IPS-11a (cell line): ENCODE measurements around the gene RBM33.

ENCODE experiments used
- H3K4me3 ChIP-seq: one replicate; pipeline ENCODE4 v1.5.1; 2013; ENCODE audit warnings: low read depth, low read length, control low read depth

RBM33 gene

DNA sequence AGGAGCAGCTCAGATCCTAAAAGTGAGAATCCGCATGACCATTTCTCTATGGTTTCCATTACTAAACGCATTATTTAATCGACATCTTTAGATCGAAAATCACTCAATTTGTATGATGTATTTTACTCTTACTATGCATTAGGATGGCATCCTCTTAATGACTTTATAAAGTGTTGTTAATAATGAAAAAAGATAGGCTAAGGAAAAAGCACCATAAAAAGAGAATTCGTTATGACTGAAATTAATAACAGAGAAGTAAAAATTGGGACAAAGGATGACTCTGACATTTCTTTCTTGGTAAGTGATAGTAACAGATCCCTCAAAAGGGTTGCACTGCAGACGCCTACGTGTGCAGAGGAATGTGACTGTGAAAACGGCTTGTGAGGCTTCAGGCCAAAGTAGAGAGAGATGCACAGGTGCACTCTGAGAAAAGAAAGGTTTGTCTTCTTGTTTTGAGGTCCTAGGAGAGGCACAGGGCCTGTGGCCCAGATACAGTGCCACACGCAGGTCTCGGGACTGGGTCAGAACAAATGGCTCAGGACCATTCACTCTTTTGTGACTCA is 23.0 kb upstream of the RBM33 start:
- H3K4me3 ChIP-seq, result no peak overlapping the region

DNA sequence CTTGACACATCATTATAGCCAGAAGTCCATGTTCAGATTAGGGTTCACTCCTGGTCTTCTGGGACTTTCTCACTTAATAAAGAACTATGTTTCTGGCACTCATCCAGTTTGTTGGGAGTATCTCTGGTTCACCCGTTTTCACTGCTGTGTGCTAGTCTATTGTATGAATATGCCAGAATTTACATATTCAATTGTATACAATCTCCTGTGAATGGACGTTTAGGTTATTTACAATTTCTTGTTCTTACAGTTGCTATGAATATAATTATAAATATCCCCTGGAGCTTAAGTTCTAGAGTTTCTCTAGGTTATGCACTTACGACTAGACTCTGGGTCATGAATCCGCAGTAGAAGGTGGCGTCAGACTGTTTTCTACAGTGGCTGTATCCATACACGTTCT is 20.0 kb upstream of the RBM33 start:
- H3K4me3 ChIP-seq, result no peak overlapping the region

DNA sequence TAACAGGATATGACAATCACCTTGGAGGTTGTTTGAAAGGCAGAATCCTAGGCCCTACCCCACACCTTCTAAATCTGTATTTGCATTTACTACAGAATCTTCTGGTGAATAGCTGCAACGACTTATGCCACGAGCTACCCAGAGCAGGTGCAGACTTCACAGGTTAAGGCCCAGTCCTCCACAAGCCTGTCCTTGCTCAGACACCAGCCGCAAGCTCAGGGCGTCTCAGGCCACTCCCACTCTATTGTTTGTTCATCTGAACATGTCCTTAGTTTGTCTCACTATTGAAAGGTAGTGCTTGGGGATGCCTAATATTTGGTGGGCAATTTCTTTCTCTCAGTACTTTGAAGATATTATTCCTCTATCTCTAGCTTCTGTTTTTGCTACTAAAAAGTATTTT is 18.9 kb upstream of the RBM33 start:
- H3K4me3 ChIP-seq, result no peak overlapping the region

DNA sequence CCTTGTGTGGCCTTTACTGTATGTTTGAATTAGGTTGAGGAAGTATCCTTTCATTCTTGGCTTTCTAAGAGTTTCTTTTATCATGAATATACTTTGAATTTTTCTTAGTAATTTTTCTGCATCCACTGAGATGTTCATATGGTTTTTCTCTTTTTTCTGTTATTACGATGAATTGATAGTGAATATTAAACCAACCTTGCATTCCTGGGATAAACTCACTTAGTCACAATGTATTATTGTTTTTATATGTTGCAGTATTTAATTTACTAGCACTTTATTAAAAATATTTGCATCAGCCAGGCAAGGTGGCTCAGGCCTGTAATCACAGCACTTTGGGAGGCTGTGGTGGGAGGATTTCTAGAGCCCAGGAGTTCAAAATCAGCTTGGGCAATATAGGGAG is 15.3 kb upstream of the RBM33 start:
- no peak overlapping the region for H3K4me3 ChIP-seq

DNA sequence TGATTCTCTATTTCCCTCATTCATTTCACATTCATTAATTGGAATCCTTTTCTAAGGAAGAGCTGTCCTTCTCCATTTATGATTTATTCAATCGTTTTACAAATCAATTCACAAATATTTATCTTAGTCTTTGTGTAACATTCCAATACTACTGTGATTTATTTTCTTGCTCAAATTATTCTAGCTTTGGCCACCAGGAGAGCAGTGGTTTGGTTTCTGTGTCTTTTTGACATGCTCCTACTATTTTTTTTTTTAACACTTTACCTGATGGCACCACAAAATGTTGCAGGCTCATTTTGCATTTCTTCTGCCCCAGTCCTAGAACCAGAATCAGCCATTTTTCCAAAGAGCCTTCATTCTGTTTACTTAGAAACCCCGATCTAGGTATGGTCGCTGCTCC is 13.3 kb upstream of the RBM33 start:
- no peak overlapping the region for H3K4me3 ChIP-seq

DNA sequence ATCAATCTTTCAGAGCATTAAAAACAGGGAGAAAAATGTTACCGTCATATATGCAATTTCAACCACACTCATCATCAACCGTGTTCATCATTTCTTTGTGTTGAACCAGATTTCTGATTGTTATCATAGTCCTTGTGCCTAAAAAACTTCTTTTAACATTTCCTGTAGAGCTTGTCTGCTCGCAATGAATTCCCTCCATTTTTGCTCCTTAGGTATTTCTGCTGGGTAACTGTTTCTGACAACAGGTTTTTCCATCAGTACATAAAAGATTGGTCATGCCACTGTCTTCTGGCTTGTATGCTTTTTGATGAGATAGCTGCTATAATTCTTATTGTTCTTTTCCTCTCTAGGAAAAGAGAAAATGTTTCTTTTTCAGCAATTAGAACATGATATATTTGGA is 8.6 kb upstream of the RBM33 start:
- H3K4me3 ChIP-seq, result no peak overlapping the region

DNA sequence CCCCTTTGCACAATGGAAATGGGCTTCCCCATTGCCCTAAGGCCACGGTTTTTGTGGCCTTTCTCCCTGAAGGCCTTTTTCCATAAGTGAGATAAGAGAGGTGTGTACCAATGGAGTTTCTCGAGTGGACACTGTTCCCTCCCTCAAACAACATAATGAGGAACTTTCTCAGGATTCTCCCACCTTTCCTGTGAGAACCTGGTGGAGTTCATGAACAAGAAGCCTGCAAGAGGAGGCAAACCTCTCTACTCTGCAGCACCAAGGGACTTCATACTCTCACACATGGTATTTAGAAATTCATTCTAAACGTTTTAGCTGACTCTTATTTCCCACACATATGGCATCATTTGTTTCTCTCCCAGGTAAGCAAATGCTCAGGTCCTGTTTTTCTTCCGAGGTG is 7.3 kb upstream of the RBM33 start:
- no peak overlapping the region for H3K4me3 ChIP-seq

DNA sequence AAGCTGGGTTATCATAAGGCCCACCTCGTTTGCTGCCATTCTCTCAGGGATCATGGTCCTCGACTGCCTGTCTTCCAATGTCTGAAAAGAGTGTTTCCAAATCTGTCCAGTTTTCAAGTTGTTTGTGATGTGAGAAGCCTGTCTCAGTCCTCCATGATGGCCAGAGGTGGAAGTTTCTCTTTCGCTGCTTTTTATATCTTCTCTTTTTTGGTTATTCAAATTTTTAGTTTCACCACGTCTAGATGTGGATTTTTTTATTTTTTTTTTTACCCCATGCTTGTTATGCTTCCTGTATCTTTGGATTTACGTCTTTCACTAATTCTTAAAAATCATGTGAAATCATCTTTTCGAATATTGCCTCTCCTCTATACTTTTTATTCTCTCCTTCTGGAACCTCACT is 6.1 kb upstream of the RBM33 start:
- no peak overlapping the region for H3K4me3 ChIP-seq

DNA sequence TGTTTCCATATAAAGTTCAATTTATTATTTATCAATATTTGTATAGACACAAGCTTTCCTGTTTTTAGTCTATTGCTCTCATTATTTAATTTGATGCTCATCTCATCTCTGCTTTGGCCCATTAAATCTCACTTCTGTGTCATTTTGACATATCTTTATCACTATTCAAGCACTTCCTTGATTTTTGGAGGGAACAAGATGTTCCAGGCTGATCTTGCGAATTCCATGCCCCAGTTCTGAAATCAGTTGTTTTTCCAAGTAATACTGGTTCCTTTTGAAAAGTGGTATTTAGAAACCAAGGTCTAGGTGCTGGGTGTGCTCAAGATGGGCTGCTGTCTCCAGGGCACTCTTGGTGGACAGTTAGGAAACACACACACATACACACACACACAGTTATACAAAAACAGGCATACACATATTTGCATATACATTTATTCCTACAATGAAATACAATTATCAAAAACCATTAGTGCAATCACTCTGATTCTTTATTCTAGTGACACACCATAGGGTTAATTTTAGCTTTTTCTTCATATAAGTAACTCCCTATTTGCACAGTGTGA is 4.4 kb upstream of the RBM33 start:
- no peak overlapping the region for H3K4me3 ChIP-seq

DNA sequence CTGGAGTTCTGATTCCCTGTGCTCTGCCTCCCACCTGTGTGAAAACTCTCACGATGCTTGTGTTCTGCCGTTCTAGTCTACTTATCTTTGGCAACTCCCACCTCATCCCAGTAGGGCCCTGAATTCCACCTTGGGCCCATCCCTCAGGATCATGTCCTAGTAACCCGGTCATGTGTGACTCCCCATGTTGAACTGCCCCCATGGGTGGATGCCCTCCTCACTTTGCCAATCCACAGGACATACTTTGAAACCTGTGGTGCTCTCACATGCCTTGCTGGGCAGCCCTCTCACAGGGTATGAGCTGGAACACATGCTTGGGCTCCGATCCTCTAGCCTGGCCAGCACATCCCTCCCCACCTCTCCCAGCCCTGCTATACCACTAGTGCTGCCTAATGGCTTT is 3.8 kb upstream of the RBM33 start:
- no peak overlapping the region for H3K4me3 ChIP-seq

DNA sequence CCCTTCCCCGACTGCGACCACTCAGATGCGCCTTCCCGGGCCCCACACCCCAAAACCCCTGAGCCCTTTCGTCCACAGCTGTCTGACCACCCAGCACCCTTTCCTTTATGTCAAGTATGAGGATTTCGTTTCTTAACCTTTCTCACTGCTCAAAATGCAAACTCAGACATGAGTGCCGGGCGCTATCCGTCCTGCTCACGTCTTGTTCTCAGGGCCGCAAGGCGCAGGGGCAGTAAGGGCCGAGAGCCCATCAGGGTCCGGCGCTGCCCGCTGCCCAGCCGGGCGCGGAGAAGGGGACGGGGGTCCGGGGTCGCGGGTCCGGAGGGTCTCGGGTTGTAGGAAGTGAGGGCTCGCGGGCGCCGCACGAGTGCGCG is 670 bp upstream of the RBM33 start:
- peak overlapping the region; percentile 87 for H3K4me3 ChIP-seq

DNA sequence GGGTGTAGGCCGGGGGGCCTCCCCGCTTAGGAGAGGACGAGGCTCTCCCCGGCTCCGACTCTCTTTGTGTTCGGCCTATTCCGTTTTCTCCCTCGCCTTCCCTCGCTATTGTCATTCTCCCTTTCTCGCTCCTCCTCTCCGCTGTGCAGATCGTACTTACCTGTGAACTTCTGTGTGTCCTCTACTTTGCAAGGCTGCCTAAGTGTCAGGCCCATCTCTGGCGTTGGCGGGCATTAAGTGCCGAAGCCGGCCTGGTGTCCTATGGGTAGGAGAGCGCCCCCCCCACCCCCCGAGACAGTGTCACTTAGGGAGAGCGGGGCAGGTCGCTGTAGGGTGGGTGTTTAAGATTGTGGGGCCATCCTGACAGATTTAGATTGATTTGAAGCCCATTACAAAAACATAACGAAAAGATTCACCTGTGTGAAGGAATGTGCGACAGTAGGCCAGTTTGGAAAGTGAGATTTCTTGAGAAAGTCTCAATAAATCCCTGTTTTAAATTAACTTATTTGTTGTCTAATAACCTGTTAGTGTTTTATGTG is 579 bp downstream of the RBM33 start:
- peak overlapping the region; percentile 87 for H3K4me3 ChIP-seq

DNA sequence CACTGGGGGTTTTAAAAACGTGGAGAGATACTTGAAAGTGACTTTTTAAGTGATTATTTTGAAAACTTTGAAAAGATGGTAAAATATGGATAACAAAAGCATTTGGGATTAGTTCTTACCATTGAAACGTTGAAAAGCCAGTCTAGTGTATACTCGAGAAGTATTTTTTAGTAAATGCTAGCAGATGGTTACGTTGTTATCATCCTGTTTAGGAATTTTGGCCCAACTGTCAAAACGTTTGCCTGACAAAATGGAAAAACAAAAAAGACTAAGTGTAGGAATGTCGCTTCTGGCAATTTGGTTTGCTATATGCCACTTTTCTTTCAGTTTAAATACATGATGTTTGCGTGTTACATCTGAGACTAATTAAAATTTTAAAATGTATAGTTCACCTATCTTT is 1.2 kb downstream of the RBM33 start:
- peak overlapping the region; percentile 87 for H3K4me3 ChIP-seq

DNA sequence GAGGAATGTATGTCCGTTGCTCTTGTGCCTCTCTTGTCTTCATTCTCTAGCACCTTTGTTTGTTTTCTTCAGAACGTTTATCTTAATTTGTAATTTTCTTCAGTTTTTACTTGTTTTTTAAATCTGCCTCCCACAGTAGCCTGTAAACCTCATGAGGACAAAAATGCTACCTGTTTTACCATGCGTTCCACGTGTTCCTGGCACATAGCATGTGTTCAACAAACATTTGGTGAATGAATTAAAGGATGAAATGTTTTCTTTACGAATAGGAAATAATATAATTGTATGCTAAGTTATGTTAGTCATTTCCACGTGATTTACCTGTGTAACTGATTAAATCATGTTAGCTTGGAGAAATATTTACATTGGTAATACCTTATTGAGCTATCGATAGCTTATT is 2.2 kb downstream of the RBM33 start:
- H3K4me3 ChIP-seq, result no peak overlapping the region

DNA sequence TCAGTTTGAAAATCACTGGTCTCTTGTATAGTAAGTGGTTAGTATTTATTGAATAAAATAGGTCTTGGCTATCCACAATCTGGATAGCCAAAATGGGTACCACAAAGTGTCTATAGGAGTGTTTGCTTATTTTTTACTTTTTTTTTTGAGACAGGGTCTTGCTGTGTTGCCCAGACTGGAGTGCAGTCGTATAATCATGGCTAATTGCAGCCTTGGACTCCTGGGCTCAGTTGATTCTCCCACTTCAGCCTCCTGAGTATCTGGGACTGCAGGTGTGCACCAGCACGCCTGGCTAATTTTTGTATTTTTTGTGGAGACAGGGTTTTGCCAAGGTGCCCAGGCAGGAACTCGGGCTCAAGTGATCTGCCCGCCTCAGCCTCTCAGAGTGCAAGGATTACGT is 2.8 kb downstream of the RBM33 start:
- H3K4me3 ChIP-seq, result no peak overlapping the region

DNA sequence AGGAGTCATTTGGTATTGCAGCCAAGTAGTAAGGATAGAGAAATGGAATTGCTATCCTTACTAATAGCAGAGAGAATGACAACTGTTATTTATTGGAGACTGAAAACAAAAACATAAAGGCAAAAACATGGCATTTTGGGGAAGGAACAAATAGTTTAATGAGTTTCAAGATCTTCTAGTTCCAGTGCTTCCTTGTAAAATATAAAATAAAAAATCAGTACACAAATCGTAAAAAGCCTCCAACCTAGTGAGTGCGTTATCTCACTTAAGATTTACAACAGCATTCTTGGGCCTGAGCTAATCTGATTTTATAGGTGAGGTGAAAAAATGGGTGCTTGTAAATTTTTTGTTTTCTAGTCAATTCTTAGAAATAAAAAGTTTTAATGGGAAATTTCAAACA is 3.3 kb downstream of the RBM33 start:
- no peak overlapping the region for H3K4me3 ChIP-seq

DNA sequence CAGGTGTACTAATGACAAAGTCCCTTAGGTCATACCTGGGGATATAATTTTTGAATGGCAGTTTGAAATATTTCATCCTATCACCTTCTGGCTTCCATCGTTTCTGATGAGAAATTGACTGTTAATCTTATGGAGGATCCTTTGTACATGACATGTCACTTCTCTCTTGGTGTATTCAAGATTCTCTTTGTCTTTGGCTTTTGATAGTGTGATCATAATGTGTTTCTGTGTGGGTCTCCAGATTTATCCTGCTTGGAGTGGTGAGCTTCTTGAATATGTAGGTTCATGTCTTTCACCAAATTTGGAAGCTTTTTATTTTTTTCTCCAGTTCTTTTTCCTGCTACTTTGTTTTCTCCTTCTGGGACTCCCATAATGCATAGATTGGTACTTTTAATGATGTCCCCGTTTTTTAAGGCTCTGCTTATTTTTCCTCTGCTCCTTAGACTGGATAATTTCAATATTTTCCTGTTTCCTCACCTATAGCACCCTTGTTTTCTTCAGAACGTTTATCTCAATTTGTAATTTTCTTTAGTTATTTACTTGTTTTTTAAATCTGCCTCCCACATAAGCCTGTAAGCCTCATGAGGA is 4.4 kb downstream of the RBM33 start:
- H3K4me3 ChIP-seq, result no peak overlapping the region

DNA sequence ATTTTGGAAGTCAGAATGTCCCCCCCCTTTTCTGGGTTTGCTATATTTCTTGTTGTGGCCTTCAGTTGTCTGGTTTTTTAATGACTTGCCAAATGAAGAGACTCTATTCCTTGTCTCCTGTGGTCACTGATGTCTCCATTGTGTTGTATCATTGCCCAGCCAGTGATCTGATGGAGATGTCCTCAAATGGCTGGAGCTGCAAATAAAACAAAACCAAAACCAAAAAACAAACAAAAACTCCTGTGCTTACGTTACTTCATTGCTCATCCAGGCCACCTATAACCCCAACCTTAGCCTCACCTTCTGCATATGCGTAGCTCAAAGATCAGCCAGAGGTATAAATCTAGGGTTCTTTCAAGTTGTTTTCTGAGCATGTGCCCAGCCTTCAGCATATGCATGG is 5.1 kb downstream of the RBM33 start:
- H3K4me3 ChIP-seq, result no peak overlapping the region

DNA sequence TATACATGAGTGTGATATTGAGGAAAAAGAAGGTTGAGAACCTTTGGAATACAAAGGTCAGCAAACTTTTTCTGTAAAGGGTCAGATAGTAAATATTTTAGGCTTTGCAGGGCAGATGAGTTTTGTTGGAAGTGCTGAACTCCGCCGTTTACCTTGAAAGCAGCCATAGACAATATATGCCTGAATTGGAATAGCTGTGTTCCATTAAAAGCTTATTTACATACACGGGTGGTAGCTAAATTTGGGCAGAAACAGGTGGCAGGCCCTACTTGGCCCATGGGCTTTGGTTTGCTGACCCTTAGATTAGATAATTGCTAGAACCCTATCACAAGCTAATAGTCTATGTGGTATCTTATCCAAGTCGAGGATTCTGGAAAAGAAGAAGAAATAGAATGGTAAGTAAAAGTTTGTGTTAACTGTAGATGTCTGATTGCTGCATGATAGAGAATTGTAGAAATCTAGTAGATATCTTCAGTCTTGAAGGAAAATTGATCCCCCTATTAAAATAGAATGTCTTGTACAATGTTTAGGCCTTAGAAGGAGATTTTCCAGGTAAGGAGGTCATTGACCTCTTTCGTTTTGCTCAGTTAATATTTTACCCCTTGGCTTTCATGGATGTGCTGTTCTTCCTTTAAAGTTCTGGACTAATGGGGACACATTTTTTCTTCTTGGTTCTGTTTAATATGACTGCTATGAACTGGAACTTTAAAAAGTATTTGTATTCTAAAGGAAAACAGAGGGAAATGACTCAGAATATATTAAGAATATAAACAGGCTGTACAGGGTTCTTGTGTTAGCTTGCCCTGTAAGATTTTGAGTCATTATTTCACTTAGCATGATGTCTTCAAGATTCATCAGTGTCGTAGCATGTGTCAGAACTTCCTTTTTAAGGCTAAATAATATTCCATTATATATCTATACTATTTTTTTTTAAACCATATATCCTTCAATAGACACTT is 8.0 kb downstream of the RBM33 start:
- H3K4me3 ChIP-seq, result no peak overlapping the region

DNA sequence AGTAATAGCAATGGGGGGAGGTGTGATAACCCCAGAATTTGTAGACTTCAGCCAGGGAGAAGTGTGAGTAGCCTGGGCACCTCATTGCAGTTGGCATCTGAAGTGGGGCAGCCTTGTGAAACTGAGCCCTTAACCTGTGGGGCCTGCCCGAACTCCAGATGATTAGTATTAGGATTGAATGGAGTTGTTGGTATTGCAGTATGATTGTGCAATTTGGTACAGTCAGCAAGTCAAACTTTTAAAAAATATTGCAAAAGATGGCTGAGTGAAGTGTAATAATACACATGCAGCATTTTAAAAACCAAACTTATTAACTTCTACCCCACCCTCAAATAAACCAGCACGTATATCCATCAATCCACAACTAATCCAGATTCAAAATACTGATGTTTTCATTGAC is 9.3 kb downstream of the RBM33 start:
- H3K4me3 ChIP-seq, result no peak overlapping the region

DNA sequence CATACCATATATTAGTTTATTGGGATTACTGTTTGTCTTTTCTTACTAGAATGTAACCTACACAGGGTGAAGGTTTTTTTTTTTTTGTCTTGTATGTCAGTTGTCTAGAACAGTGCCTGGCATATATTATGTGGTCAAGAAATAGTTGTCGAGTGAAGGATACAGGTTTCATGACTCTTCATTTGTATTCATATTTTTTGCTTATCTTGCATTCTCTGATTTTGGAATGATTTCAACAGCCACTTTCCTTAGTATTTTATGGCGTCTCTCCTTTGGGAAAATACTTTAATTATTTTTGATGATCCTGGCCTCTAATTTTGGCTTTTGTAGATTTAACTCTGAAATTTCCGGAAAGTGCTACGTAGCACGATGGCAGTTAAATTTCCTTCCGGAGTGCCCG is 12.4 kb downstream of the RBM33 start:
- H3K4me3 ChIP-seq, result no peak overlapping the region
